HepG2 (cell line): ENCODE data around the gene CNTD1. TPM values are rescaled to one million over a fixed set of nuclear protein-coding genes. Genes with fewer than 3 reads are reported as not detected.
A peak's percentile ranks its signal among the peaks of the same experiment; 100 is the strongest.

ENCODE experiments used
- ATRX ChIP-seq: sonication (generic); formaldehyde crosslinking; IDR thresholded peaks from 2 replicates; pipeline ENCODE4 v1.4.0; 2020; ENCODE audit warnings: missing genetic modification reagents, borderline replicate concordance
- FOXA3 ChIP-seq: IDR thresholded peaks from 2 replicates; pipeline ENCODE4 v1.6.1; 2016; ENCODE audit warnings: missing genetic modification reagents, missing compliant biosample characterization
- MZF1 ChIP-seq: sonication (generic); formaldehyde crosslinking; IDR thresholded peaks from 2 replicates; pipeline ENCODE4 v1.8.1; 2023; ENCODE audit warnings: mild to moderate bottlenecking, missing genetic modification reagents, borderline replicate concordance
- RARA ChIP-seq: IDR thresholded peaks from 2 replicates; pipeline ENCODE4 v1.6.1; 2016; ENCODE audit warnings: missing genetic modification reagents, missing compliant biosample characterization
- RBM39 ChIP-seq: fragments of 200-400 bp; formaldehyde crosslinking; IDR thresholded peaks from one replicate; pipeline ENCODE4 v1.6.1; 2018; ENCODE audit warnings: antibody characterized with exemption, mild to moderate bottlenecking, low read depth, low read length; ENCODE audit not compliant: poor library complexity, severe bottlenecking
- SPEN ChIP-seq: sonication (generic); formaldehyde crosslinking; IDR thresholded peaks from 2 replicates; pipeline ENCODE4 v1.5.1; 2020; ENCODE audit warnings: low read depth, mild to moderate bottlenecking, missing genetic modification reagents
- ZIK1 ChIP-seq: sonication (generic); formaldehyde crosslinking; IDR thresholded peaks from 2 replicates; pipeline ENCODE4 v1.5.0; 2020; ENCODE audit warnings: mild to moderate bottlenecking, low read depth, missing genetic modification reagents, borderline replicate concordance
- ZNF335 ChIP-seq: sonication (generic); formaldehyde crosslinking; IDR thresholded peaks from 2 replicates; pipeline ENCODE4 v1.4.0; 2020; ENCODE audit warnings: missing genetic modification reagents
- ZNF775 ChIP-seq: sonication (generic); formaldehyde crosslinking; IDR thresholded peaks from 2 replicates; pipeline ENCODE4 v1.4.0; 2020; ENCODE audit warnings: missing genetic modification reagents, mild to moderate bottlenecking, moderate library complexity, borderline replicate concordance
- polyA plus RNA-seq, 8 experiments: library from polyadenylated mRNA; depleted of rRNA in 3 of 8; stranded (reverse) in 7 of 8; unstranded in 1 of 8; fragments of >200 nt; fragmentation: Illumina TruSeq in 4 of 8; extraction: Trizol in 4 of 8; gene quantifications; 2 replicates each; pipeline versions ENCODE4 v1.2.1 to v1.2.3, GENCODE V29; 2011 to 2016; ENCODE audit warnings: low read depth in 4 of 8, missing spikeins in 1 of 8, mixed read lengths in 1 of 8; ENCODE audit not compliant: insufficient read depth in 1 of 8
- total RNA-seq, 5 experiments: library from RNA; depleted of rRNA; stranded (reverse); fragments of >200 nt; fragmentation: Illumina TruSeq; extraction: Trizol; gene quantifications; 2 replicates each; pipeline ENCODE4 v1.2.3, GENCODE V29; 2016; ENCODE audit warnings: low read depth in 1 of 5
- TF ChIP-seq, protein P1 (sequence below): sonication (generic); formaldehyde crosslinking; IDR thresholded peaks from 2 replicates; pipeline ENCODE4 v1.4.0; 2020; ENCODE audit warnings: missing genetic modification reagents
- TF ChIP-seq, protein P2 (sequence below): sonication (generic); formaldehyde crosslinking; IDR thresholded peaks from 2 replicates; pipeline ENCODE4 v1.4.0; 2020; ENCODE audit warnings: missing genetic modification reagents
- TF ChIP-seq, protein P3 (sequence below): sonication (generic); formaldehyde crosslinking; IDR thresholded peaks from 2 replicates; pipeline ENCODE4 v1.5.1; 2020; ENCODE audit warnings: mild to moderate bottlenecking, missing genetic modification reagents
- TF ChIP-seq, protein P4 (sequence below): sonication (generic); formaldehyde crosslinking; IDR thresholded peaks from 2 replicates; pipeline ENCODE4 v1.8.0; 2022; ENCODE audit warnings: mild to moderate bottlenecking, missing genetic modification reagents, moderate library complexity
- TF ChIP-seq, protein P5 (sequence below): sonication (generic); formaldehyde crosslinking; IDR thresholded peaks from 2 replicates; pipeline ENCODE4 v1.5.0; 2020; ENCODE audit warnings: missing genetic modification reagents

The CNTD1 gene
- total and polyA plus RNA-seq, 2 of the 13 experiments (the other 11 are each of a cell fraction or from before 2014, with no cell fraction given), result 0.11 to 0.15 TPM

DNA sequence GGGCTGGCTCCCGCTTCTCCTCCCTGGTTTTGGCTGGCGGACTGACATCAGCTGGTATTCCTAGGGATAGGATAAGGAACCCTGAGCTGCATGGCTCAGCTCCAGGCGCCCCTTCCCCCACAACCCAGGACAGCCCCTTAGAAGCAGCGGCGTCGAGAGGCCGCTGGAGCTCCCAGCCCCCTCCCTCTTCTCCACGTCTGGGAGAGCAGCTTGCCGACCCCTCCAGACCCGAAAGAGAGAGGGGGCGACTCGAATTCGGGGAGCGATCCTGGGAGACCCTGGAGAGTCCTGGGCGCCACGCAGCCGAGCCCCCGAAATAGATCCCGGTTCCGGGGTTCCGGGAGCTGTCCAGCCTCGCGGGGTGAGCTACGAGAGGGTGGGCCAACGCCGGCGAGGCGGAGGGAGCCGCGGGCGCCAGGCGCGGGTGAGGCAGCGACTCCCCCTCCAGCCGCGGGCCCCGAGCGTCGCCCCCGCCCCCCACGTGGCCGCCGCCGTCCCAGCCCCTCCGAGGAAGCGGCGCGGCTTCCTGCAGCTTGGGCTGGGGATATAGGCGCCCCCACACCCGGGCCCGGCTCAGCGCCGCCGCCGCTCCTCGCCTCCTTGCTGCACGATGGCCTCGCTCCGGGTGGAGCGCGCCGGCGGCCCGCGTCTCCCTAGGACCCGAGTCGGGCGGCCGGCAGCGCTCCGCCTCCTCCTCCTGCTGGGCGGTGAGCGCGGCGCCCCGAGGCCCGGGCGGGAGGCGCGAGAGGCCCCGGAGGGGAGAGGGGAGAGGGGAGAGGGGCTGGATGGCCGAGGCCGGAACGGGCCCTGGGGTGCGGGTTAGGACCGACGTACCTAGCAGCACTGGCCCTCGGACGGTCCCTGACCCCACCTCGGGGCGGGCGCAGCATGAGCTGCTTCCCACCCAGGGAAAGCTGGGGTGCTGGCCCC is 37.7 kb upstream of the CNTD1 start, which contains the start of gene RAMP2 (continued):
- TF ChIP-seq, protein P1, sequence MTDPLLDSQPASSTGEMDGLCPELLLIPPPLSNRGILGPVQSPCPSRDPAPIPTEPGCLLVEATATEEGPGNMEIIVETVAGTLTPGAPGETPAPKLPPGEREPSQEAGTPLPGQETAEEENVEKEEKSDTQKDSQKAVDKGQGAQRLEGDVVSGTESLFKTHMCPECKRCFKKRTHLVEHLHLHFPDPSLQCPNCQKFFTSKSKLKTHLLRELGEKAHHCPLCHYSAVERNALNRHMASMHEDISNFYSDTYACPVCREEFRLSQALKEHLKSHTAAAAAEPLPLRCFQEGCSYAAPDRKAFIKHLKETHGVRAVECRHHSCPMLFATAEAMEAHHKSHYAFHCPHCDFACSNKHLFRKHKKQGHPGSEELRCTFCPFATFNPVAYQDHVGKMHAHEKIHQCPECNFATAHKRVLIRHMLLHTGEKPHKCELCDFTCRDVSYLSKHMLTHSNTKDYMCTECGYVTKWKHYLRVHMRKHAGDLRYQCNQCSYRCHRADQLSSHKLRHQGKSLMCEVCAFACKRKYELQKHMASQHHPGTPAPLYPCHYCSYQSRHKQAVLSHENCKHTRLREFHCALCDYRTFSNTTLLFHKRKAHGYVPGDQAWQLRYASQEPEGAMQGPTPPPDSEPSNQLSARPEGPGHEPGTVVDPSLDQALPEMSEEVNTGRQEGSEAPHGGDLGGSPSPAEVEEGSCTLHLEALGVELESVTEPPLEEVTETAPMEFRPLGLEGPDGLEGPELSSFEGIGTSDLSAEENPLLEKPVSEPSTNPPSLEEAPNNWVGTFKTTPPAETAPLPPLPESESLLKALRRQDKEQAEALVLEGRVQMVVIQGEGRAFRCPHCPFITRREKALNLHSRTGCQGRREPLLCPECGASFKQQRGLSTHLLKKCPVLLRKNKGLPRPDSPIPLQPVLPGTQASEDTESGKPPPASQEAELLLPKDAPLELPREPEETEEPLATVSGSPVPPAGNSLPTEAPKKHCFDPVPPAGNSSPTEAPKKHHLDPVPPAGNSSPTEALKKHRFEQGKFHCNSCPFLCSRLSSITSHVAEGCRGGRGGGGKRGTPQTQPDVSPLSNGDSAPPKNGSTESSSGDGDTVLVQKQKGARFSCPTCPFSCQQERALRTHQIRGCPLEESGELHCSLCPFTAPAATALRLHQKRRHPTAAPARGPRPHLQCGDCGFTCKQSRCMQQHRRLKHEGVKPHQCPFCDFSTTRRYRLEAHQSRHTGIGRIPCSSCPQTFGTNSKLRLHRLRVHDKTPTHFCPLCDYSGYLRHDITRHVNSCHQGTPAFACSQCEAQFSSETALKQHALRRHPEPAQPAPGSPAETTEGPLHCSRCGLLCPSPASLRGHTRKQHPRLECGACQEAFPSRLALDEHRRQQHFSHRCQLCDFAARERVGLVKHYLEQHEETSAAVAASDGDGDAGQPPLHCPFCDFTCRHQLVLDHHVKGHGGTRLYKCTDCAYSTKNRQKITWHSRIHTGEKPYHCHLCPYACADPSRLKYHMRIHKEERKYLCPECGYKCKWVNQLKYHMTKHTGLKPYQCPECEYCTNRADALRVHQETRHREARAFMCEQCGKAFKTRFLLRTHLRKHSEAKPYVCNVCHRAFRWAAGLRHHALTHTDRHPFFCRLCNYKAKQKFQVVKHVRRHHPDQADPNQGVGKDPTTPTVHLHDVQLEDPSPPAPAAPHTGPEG (CRISPR knock-in tag), result no peak; the same call in 1 of the 2 replicates
- TF ChIP-seq SPEN (CRISPR knock-in tag), result peak; percentile 63
- no peak for TF ChIP-seq ZNF335 (CRISPR knock-in tag)
- TF ChIP-seq RBM39, result peak; percentile 22
- 0 out of 2 replicates have a peak, but pooled peaks have one; percentile 39 for TF ChIP-seq MZF1
- TF ChIP-seq ZNF775 (CRISPR knock-in tag), result no peak
- TF ChIP-seq FOXA3 (CRISPR knock-in tag), result no peak
- TF ChIP-seq, protein P2, sequence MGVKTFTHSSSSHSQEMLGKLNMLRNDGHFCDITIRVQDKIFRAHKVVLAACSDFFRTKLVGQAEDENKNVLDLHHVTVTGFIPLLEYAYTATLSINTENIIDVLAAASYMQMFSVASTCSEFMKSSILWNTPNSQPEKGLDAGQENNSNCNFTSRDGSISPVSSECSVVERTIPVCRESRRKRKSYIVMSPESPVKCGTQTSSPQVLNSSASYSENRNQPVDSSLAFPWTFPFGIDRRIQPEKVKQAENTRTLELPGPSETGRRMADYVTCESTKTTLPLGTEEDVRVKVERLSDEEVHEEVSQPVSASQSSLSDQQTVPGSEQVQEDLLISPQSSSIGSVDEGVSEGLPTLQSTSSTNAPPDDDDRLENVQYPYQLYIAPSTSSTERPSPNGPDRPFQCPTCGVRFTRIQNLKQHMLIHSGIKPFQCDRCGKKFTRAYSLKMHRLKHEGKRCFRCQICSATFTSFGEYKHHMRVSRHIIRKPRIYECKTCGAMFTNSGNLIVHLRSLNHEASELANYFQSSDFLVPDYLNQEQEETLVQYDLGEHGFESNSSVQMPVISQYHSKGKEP (CRISPR knock-in tag), result no peak
- no peak for TF ChIP-seq ATRX (CRISPR knock-in tag)
- TF ChIP-seq, protein P3, sequence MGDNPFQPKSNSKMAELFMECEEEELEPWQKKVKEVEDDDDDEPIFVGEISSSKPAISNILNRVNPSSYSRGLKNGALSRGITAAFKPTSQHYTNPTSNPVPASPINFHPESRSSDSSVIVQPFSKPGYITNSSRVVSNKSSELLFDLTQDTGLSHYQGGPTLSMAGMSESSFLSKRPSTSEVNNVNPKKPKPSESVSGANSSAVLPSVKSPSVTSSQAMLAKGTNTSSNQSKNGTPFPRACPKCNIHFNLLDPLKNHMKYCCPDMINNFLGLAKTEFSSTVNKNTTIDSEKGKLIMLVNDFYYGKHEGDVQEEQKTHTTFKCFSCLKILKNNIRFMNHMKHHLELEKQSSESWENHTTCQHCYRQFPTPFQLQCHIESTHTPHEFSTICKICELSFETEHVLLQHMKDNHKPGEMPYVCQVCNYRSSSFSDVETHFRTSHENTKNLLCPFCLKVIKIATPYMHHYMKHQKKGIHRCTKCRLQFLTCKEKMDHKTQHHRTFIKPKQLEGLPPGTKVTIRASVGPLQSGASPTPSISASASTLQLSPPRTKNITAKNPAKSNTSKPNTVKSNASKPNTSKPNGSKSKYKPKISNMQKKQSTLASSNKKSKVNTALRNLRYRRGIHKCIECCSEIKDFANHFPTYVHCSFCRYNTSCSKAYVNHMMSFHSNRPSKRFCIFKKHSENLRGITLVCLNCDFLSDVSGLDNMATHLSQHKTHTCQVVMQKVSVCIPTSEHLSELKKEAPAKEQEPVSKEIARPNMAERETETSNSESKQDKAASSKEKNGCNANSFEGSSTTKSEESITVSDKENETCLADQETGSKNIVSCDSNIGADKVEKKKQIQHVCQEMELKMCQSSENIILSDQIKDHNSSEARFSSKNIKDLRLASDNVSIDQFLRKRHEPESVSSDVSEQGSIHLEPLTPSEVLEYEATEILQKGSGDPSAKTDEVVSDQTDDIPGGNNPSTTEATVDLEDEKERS (CRISPR knock-in tag), result 0 out of 2 replicates have a peak, but pooled peaks have one; percentile 64
- TF ChIP-seq, protein P4, sequence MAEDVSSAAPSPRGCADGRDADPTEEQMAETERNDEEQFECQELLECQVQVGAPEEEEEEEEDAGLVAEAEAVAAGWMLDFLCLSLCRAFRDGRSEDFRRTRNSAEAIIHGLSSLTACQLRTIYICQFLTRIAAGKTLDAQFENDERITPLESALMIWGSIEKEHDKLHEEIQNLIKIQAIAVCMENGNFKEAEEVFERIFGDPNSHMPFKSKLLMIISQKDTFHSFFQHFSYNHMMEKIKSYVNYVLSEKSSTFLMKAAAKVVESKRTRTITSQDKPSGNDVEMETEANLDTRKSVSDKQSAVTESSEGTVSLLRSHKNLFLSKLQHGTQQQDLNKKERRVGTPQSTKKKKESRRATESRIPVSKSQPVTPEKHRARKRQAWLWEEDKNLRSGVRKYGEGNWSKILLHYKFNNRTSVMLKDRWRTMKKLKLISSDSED, result peak; percentile 90; the same call in 1 of the 2 replicates
- TF ChIP-seq, protein P5, sequence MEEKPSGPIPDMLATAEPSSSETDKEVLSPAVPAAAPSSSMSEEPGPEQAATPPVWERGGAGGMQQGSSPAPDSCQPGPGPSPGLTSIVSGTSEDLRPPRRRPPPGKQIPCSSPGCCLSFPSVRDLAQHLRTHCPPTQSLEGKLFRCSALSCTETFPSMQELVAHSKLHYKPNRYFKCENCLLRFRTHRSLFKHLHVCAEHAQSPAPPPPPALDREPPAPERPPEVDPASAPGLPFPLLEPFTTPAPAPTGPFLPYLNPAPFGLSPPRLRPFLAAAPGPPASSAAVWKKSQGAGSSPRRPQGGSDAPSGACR, result 0 out of 2 replicates have a peak, but pooled peaks have one; percentile 52
- TF ChIP-seq RARA (CRISPR knock-in tag), result no peak
- peak; percentile 56; the same call in 1 of the 2 replicates for TF ChIP-seq ZIK1 (CRISPR knock-in tag)
